Breast epithelium (tissue), 4 donors: ENCODE results near the gene PRRT1B. TPM values are rescaled to one million over a fixed set of nuclear protein-coding genes. Genes with fewer than 3 reads are reported as not detected.

Experiments used
- DNase-seq, 2 donors: peaks; one replicate each; pipeline ENCODE4 v3.0.0-alpha.2; 2019; ENCODE audit warnings: low spot score in 2 of 2
- H3K27ac ChIP-seq, 2 donors: fragments of 200-600 bp; sonication (generic) in 1 of 2; one replicate each; pipeline ENCODE4 v1.5.1; 2016 to 2019; ENCODE audit warnings: mild to moderate bottlenecking in 1 of 2
- H3K27me3 ChIP-seq, 2 donors: fragments of 200-600 bp; sonication (generic) in 1 of 2; one replicate each; pipeline versions ENCODE4 v1.5.1 to v1.6.0; 2017 to 2019; ENCODE audit warnings: control low read depth in 1 of 2, mild to moderate bottlenecking in 1 of 2
- H3K36me3 ChIP-seq: fragments of 200-600 bp; one replicate; pipeline ENCODE4 v1.5.1; 2019
- H3K4me1 ChIP-seq, 2 donors: fragments of 200-600 bp; sonication (generic); one replicate each; pipeline ENCODE4 v1.5.1; 2016 to 2019; ENCODE audit warnings: control low read depth in 1 of 2
- H3K4me3 ChIP-seq, 3 donors: fragments of 200-600 bp; sonication (generic); 1 replicate in 2 of 3; 2 replicates in 1 of 3; pipeline ENCODE4 v1.5.1; 2016 to 2019; ENCODE audit warnings: mild to moderate bottlenecking in 3 of 3, moderate library complexity in 2 of 3
- H3K9me3 ChIP-seq, 2 donors: fragments of 200-600 bp; sonication (generic) in 1 of 2; one replicate each; pipeline ENCODE4 v1.5.1; 2016 to 2019; ENCODE audit warnings: control low read depth in 1 of 2
- POLR2A ChIP-seq: fragments of 450-650 bp; IDR thresholded peaks from one replicate; pipeline ENCODE4 v1.6.1; 2016; ENCODE audit warnings: antibody characterized with exemption, mild to moderate bottlenecking, moderate library complexity
- POLR2AphosphoS5 ChIP-seq, 3 donors: sonication (generic); formaldehyde crosslinking; IDR thresholded peaks; one replicate each; pipeline ENCODE4 v1.6.1; 2017; ENCODE audit warnings: antibody characterized with exemption in 3 of 3
- intact Hi-C: fragments of 100-400 bp; cut with DNase I; formaldehyde crosslinking; loops from one replicate; pipeline ENCODE4 v1.15.1; 2023; ENCODE audit warnings: low total_unique reads
- total RNA-seq, 3 donors: library from RNA; depleted of rRNA; stranded (reverse); fragments of >200 nt; gene quantifications; one replicate each; pipeline ENCODE4 v1.1.0, GENCODE V29; 2016
- TF ChIP-seq, protein P1 (sequence below), 3 donors: fragments of 450-650 bp; IDR thresholded peaks; one replicate each; pipeline ENCODE4 v1.5.1; 2016 to 2017; ENCODE audit warnings: antibody characterized with exemption in 3 of 3, mild to moderate bottlenecking in 3 of 3, moderate library complexity in 3 of 3

Gene PRRT1B
- total RNA-seq, 3 donors from 2014 or later = 0.33 TPM; not detected in 2

GRCh38 chr9:131500939-131501541 is 44.3 kb upstream of the PRRT1B start:
- intact Hi-C loops = no loop called here
- no peak for DNase-seq
- peaks cover 13% of the 10 kb centered on the region for H3K36me3 ChIP-seq
- peaks cover 0 to 9% of the 10 kb centered on the region in 2 donors for H3K4me1 ChIP-seq
- TF ChIP-seq, protein P1, sequence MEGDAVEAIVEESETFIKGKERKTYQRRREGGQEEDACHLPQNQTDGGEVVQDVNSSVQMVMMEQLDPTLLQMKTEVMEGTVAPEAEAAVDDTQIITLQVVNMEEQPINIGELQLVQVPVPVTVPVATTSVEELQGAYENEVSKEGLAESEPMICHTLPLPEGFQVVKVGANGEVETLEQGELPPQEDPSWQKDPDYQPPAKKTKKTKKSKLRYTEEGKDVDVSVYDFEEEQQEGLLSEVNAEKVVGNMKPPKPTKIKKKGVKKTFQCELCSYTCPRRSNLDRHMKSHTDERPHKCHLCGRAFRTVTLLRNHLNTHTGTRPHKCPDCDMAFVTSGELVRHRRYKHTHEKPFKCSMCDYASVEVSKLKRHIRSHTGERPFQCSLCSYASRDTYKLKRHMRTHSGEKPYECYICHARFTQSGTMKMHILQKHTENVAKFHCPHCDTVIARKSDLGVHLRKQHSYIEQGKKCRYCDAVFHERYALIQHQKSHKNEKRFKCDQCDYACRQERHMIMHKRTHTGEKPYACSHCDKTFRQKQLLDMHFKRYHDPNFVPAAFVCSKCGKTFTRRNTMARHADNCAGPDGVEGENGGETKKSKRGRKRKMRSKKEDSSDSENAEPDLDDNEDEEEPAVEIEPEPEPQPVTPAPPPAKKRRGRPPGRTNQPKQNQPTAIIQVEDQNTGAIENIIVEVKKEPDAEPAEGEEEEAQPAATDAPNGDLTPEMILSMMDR (IDR thresholded peaks at IDR 0.05) = no peak
- TF ChIP-seq POLR2AphosphoS5 (IDR thresholded peaks at IDR 0.05) (no peak), POLR2A (no peak)
- H3K9me3 ChIP-seq = no peaks in the 10 kb centered on the region
- H3K27me3 ChIP-seq = no peaks in the 10 kb centered on the region
- peak overlapping the region; percentile 25 to 43 for H3K27ac ChIP-seq
- no peak overlapping the region for H3K4me3 ChIP-seq

DNA sequence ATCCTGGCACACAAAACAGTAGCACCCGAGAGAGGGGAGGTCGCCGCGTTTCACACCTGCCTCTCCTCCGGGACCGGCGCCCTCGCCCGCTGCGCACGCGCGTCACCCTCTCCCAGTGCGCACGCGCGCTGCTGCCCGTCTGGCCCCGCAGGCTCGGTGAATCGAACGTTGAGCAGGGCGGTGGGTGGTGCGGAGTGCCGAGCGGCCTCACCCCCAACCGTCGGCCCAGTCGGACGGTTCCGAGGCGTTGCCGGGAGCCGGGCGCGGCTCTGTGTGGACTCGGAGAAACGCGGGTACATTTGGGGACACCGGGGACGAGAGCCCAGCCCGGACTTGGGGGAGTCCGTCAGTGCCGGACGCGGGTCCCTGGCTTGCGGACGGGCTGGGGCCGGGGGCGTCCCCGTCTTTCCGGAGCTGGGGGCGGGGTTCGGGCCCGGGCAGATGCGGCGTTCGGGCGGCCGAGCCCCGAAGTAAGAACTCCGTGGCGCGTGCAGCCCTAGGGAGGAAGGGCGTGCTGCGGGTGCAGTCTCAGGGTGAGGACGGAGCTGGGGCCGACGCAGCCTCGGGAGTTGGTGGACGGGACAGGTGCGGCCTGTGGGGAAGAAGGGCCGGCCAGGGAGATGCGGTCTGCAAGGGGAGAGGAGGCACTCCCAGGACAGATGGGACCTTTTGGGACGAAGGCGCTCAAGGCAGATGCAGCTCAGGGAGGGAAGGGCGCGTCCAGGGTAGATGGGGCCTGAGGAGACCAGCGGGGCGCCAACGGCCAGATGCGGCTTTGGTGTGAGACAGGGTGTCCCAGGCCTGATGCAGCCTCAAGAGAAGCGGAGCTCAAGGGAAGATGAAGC is 42.3 kb upstream of the PRRT1B start, which contains the start of gene POMT1:
POMT1 (plus strand) TSS at position 138 of the 845 bp plus-strand sequence. CDS start 1,301 bp downstream, outside the sequence.
- H3K27ac ChIP-seq = peak within 1 kb of the TSS; percentile 77 to 85
- peak; percentile 76 to 79 for DNase-seq

DNA sequence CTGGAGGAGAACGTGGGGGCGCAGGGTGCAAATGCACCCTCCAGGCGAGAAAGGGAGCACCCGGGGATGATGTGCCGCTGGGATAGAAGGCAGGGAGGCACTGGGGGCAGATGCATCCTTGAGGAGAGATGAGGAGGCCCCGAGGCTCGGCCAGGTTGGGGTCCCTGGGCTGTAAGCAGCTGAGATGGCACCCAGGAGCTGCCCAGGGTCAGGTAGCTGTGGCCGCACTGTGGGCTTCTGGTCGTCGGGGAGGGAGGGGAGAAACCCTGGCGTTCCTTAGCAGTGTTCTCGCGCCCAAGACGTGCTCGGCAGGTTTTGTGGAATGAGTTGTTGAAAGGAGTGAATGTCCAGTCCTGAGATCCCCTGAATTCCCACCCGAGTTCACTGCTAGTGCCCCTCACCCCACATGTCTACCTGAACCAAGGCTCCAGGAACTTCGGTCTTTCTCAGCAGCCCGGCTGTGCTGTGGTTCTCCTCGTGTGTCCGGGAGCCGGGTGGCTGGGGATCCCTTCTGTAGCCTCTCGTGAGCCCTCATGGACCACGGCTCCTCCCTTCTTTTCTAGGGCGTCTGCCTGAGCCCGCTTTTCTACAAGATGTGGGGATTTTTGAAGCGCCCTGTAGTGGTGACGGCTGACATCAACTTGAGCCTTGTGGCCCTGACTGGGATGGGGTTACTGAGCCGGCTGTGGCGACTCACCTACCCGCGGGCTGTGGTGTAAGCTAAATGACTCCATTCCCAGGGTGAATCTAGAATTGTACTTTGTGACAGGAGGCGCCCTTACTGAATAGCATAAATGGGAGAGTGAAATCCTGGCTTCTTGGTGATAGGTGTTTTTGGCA is 41.5 kb upstream of the PRRT1B start:
- no peak for DNase-seq

More for the DNA sequence above, 42.3 kb upstream of the PRRT1B start, which contains the start of gene POMT1:
- H3K36me3 ChIP-seq = peaks cover 5% of the 10 kb centered on the region
- intact Hi-C loops = no loop called here
- H3K4me1 ChIP-seq = peaks cover 0 to 9% of the 10 kb centered on the region in 2 donors
- no peaks in the 10 kb centered on the region for H3K9me3 ChIP-seq
- peak within 1 kb of the TSS; percentile 68 to 100 (median 92) for H3K4me3 ChIP-seq
- H3K27me3 ChIP-seq = no peaks in the 10 kb centered on the region
- TF ChIP-seq POLR2AphosphoS5 (IDR thresholded peaks at IDR 0.05) (peak in 2 of 3 donors; percentile 30 to 37), POLR2A (no peak)
- TF ChIP-seq, protein P1 (IDR thresholded peaks at IDR 0.05) = no peak

DNA sequence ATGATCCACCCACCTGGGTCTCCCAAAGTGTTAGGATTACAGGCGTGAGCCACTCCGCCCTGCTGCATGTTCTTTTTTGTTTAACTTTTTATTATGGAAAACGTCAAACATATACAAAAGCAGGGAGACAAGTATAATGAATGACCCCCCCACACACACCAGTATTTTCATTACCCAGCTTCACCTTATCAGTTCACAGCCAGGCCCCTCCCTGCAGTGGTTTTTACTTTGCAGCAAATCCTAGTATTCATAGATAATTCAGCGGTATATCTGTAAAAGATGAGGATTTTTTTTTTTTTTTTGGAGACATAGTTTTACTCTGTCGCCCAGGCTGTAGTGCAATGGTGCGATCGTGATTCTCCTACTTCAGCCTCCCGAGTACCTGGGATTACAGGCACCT is 40.3 kb upstream of the PRRT1B start:
- intact Hi-C loops = no loop called here
- no peak for DNase-seq
- Histone ChIP-seq H3K27ac (no peak overlapping the region), H3K4me3 (no peak overlapping the region), H3K27me3 (no peaks in the 10 kb centered on the region), H3K36me3 (no peaks in the 10 kb centered on the region), H3K4me1 (peaks cover 0 to 9% of the 10 kb centered on the region in 2 donors), H3K9me3 (no peaks in the 10 kb centered on the region)
- TF ChIP-seq, protein P1 (IDR thresholded peaks at IDR 0.05) = no peak
- TF ChIP-seq POLR2A (no peak), POLR2AphosphoS5 (IDR thresholded peaks at IDR 0.05) (no peak)

More for the DNA sequence above, 41.5 kb upstream of the PRRT1B start:
- Histone ChIP-seq H3K36me3 (no peaks in the 10 kb centered on the region), H3K4me3 (peak overlapping the region; percentile 68 to 100 (median 92)), H3K27me3 (no peaks in the 10 kb centered on the region), H3K9me3 (no peaks in the 10 kb centered on the region), H3K4me1 (peaks cover 0 to 9% of the 10 kb centered on the region in 2 donors), H3K27ac (peak overlapping the region in 1 of 2 donors; percentile 85)
- intact Hi-C loops = no loop called here
- TF ChIP-seq POLR2A (no peak), POLR2AphosphoS5 (IDR thresholded peaks at IDR 0.05) (no peak)
- TF ChIP-seq, protein P1 (IDR thresholded peaks at IDR 0.05) = no peak
